Effector CD4-positive, alpha-beta T cell (primary cell): ENCODE results near the gene SBNO2.

ENCODE experiments used
- DNase-seq: peaks from one replicate; pipeline ENCODE4 v3.0.0-alpha.2; 2020

SBNO2 gene

DNA sequence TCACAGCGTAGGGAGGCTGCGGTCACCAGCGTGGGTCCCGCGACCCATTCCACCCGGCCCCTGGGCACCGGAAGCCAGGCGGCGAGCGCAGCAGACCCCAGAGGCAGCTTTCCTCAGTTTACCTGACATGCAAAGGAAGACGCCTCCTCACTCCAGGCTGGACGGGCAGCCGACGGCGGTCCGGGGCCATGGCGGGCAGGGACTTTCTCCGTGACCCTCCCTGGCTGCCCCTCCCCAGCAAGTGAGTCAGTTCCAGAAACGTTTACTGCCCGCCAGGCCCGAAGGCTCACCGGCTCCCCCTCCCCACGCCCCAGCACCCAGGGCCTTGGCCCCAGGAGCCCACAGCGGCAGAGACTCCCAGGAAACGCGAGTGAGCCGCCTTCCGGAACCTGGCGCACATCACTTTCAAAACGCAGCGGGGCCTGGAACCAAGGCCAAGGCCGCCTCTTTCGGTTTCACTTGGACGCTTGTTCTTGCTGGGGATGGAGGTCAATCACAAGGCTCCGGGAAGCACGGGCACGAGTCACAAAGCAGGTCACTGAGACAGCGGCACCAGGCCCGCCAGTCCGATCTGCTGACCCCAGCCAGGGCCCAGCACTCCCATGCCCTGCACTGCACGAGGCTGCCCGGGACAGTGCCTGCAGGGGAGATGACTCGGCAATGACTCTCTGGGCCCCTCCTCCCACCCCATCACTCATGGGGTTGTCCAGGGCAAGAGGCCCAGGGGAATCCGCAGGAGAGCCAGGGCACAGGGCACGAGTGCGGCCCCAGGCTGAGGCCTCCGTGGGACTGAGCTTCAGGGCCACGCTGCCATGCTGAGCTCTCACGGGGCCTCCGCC lies 5.3 kb downstream of the SBNO2 start:
- DNase-seq = no peak

DNA sequence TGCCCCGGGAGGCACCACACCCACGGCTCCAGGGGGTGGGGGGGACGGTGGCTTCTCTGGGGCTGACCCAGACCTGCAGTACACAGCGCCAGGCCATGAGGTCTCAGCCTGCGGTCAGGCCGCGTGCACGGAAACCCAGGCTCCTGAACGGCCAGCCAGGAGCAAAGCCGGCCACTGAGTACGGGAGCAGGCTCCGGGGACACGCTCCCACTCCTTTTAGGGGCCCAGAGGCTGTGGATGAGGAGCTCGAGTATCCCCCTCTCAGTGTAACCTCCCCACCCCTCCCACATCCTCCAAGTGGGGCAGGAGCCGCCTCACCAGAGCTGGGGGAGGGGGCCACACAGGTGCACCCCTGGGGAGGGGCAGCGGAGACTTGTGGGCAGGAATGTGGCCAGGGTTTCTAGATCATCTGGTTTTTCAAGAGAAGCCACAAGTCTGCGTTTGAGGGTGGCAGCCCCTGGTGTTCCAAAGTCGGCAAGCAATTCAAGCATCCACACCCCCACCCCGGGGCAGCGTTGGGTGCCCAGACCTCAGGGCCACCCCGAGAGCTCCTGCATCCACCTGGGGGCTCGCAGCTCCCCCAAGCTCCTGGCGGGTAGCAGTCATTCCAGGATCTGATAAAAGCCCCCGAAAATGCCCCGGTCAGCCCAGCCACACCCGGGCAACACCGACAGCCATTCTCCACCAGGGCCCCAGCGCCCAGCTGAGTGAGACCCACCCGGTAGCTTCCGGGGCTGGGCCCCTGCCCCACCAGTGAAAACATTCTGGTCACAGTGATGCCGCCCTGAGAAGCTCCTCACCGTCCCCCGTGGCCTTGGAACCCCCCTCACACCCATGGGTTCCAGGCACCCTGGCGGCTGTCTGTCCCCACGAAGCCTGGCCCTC lies 6.1 kb downstream of the SBNO2 start:
- DNase-seq = no peak

DNA sequence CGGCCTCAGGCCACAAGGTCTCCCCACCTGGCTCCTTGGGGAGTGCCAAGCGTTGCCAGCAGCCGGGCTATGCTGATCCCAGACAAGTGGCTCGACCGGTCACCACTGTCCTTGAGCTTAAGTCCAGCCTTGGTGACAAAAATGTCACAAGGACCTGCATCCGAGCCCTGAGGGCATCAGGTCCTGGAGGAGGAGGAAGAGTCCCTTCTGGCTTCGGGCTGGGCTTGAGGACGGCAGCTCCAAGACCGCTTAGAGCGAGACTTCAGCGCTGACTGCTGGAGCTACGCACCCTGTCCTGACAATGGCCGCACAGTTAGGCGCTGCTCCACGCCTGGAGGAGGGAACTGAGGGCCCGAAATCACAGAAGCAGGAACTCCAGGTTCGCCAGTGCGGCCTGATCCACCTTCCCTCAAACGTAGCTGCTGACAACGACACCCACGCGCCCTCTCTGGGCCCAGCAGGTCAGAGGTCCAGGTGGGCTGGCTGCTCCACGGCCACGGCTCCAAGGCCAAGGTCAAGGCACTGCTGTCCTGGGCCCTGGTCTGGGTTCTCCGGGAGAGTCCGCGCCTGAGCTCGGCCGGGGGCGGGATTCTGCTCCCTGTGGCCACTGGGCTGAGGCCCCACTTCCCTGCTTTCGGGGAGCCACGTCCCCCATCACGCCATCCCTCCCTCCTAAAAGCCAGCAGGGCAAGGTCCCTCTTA lies 7.0 kb downstream of the SBNO2 start:
- no peak for DNase-seq

DNA sequence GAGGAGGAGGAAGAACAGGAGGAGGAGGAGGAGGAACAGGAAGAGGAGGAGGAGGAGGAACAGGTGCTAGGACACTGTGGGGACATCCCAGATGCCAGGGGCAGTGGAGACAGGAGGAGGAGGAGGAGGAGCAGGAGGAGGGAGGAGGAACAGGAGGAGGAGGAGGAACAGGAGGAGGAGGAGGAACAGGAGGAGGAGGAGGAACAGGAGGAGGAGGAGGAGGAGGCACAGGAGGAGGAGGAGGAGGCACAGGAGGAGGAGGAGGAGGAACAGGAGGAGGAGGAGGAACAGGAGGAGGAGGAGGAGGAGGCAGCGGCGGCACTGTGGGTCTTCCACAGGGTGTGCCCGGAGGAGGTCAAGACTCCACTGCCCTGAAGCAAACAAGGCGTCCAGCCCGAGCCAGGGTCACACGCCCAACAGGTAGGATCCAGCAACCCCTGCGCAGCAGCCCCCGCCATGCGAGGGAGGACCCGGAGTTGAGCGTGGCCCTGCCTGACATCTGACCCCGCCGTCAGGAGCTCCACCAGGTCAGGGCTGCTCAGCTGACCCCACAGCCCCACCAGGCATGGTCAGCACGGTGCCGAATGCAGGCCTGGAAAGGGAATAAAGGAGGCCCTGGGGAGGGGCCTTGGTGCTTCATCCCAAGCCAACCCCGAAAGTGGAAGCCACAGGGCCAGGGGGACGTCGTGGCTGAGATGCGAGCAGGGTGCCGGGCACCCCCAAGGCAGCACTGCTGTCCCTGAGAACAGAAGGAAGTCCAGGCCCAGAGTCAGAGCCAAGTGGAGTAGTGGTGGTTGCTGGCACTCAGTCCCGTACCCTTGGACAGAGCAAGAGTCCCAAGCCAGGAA lies 9.2 kb downstream of the SBNO2 start:
- DNase-seq = no peak

DNA sequence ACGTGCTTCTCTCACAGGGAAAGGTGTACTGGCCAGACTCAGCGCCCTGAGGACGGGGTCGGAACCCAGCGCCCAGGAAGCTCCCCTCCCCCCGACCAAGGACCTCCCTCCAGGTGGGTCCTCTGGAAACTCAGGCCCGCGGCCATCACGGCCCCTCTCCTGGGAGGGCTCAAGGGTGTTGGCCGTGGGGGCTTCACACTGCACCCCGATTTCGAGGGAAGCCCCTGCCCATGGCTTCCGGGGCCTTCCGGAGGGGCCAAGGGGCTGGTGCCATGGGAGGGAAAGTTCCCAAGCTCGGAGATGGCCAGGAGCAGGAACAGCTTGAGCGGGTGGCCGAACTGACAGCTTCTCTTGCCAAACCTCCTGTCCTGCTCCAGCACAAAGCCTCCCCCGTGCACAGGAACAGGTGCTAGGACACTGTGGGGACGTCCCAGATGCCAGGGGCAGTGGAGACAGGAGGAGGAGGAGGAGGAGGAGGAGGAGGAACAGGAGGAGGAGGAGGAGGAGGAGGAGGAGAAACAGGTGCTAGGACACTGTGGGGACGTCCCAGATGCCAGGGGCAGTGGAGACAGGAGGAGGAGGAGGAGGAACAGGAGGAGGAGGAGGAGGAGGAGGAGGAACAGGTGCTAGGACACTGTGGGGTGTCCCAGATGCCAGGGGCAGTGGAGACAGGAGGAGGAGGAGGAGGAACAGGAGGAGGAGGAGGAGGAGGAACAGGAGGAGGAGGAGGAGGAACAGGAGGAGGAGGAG lies 10.0 kb downstream of the SBNO2 start:
- DNase-seq = no peak

DNA sequence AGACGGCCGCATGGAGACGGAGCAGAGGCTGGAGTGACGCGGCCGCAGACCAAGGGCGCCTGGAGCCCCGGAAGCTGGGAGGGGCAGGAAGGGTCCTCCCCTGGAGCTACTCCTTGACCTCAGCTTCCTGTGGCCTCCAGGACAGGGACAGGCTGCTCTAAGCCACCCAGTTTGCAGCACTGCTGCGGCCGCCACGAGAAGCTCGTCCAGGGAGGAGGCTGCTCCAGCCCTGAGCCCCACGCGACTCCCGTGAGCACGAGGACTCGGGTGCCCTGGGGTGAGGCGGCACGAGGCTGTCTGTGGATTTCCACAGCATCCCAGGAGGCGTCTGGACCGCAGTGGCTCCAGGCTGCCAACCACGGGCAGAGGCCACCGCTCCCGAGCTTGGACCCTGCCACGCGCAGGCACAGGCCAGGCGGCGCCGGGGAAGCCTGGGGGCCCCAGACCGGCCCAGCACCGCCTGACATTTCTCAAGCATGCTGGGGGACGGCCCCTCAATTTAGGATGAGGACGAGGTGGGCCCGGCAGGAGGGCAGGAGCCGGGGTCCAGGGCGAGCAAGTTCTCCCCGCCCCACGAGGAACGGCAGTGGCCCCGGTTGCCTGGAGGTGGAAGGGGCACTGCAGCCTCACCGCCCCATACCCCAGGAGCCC lies 10.7 kb downstream of the SBNO2 start:
- no peak for DNase-seq

DNA sequence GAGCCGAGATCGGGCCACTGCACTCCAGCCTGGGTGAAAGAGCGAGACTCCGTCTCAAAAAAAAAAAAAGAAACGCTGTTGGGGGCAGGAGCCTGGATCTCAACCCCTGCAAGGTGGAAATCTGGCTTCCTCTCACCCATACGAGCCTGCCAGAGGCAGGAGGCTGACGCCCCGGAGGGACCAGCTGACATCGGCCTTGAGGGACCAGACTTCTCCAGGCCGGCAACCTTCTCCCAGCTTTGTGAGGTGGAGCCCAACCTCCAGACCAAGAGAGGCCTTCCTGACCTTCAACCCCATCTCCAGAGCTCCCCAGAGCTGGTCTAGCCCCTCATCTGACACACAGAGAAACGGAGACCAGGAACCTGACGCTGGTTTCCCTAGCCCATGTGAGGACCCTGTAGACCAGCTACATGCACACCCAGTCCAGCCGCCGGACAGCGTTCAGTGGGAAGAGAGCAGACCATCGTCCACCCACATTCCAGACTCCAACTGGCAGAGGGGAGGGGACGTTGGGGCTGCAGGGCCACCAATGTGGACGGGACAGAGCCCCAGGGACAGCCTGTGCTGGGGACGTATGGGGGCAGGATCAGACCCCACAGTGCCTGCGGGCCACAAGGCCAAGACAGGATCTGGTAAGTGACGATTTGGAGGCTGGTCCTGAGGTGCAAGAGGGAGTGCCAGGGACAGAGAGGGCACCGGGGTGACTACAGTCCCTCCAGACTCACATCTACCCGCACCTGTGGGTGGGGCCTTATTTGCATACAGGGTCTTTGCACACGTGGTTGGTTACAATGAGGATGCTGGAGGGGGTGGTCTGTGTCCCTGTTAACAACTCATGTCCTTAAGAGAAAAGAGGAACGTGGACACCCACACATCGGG lies 11.4 kb downstream of the SBNO2 start:
- no peak for DNase-seq

DNA sequence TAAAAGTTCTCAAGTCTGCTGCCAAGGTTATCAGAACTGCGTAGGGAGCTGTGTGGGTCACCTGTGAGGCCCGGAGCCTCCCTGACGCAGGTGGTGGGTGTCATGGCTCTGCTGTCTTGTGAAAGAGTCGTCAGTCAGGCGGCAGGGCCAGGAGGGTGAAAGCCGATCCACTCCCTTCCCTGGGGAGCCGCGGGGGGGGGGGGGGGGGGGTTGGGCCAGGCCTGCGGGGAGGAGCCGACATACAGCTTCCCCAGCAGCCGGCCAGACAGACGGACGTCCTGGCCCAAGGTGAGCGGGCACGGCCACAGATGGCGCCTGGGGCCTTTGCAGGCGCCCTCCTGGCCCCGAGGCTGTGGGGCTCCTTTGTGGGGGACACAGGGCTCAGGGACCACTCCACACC lies 12.4 kb downstream of the SBNO2 start:
- DNase-seq = no peak

DNA sequence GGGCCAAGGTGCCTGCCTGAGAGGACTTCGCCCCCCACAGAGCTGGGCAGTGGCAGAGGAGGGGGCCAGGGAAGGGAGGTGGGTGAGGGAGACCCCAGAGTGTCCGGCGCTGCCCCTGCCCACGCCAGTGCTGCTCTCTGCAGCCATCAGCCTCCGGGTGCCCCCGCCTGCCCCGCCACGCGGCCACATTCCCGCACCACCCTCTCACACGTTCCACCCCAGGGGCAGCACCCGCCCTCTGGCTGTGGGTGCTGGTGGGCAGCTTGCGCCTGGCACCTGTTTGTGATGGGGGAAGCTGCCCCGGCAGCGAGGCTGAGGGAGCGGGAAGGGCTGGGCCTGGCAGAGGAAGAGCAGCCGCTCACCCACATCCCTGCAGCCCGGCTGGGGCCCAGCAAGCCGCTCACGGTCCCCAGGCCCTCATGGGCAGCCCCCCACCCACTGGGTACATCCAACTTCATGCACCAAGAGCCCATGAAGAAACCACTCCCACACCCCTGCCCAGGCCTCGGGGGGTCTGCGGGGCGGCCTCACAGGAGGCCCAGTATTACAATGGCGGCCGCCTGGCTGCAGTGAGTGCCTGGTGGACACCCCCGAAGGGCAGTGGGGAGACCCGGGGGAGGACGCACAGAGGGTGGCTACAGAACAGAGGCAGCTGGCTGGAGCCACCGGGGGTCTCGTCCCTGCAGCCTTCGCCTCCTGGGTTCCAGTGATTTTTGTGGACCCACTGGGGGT lies 14.0 kb downstream of the SBNO2 start:
- no peak for DNase-seq

DNA sequence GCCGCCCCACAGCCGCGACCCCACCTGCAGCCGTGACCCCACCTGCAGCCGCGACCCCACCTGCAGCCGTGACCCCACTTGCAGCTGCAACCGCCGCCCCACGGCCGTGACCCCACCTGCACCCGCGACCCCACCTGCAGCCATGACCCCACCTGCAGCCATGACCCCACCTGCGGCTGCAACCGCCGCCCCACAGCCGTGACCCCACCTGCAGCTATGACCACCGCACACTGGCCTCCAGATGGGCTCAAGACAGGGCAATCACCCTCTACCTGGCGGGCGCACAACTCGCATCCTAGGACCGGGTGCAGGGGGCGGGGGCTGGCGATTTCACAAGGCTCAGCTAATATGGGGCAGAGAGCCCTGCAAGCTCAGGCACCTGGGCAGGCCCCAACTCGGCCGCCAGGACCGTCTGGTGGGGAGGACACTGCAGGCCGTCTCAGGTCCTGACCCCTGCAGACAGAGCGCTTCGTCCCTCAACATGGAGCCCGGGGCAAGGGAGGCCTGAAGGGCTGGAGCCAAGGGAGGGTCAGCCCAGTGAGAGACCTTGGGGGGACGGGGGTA lies 15.1 kb downstream of the SBNO2 start:
- DNase-seq = no peak

DNA sequence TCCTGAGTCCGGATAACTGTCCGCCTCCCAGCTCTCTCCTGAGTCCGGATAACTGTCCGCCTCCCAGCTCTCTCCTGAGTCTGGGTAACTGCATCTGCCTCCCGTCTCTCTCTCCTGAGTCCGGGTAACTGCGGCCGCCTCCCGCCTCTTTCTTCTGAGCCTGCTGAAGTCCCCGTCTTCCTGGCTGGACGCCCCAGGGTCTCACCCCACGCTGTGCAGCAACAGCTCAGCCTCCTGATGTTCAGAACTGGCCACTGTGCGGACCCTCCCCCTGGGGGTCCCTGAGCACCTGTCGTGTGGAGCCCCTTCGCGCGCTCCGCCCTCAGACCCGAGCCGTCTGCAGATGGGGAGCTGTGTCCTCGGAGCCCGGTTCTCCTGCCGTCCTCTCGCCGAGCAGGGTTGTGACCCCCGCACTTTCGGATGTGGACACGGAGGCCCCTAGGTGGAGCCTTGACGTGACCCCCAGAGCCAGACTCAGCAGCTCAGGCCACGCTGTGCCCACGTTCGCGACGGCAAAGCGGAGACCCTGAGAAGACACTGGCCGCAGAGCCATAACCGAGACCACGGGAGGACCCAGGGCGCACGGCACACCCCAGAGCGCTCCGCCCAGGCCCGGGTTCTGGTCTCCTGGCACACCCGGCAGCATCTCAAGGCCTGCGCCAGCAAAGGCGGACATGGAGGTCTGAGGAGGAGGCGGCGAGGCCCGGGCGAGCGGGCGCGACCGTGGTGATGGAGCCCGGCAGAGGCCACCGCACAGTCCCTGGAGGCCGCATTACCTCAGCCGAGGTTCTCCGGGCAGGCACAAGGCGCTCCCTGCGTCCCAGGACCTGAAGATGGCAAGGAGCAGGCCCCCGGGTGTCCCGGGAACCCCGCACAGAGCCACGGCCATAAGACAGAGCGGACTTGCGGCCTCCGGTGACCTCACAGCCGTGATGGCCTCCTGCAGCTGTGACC lies 15.9 kb downstream of the SBNO2 start:
- no peak for DNase-seq

DNA sequence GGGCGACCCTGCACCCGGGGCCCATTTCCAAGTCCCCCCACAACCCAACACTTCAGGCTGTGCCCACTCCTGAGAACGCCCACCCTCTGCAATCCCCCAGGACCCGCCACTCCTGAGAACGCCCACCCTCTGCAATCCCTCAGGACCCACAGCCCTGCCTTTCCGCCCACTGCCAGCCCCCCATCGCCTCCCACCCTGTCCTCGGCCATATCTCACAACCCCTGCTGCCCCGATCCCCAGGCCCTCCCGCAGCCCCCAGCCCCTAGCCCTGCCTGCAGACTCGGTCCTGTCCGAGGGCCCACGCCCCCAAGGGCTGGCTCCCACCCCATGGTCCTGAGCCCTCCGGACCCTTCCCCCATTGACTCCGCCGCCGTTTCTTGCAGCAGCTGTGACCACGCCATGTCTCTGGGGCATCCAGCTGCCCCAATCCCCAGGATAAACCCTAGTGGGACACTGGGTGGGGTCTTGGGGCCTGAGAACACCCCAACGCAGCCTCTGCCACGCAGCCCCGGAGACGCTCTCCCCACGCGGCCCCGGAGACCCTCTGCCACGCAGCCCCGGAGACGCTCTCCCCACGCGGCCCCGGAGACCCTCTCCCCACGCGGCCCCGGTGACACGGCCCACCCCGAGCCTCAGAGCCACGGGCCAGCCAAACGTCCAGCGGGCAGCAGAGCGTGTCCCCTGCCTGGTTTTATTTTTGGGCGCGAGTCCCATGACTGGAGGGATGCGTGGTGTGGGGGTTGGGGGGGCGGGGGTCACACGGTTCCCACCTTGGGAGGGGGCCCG lies 17.0 kb downstream of the SBNO2 start:
- DNase-seq = no peak

DNA sequence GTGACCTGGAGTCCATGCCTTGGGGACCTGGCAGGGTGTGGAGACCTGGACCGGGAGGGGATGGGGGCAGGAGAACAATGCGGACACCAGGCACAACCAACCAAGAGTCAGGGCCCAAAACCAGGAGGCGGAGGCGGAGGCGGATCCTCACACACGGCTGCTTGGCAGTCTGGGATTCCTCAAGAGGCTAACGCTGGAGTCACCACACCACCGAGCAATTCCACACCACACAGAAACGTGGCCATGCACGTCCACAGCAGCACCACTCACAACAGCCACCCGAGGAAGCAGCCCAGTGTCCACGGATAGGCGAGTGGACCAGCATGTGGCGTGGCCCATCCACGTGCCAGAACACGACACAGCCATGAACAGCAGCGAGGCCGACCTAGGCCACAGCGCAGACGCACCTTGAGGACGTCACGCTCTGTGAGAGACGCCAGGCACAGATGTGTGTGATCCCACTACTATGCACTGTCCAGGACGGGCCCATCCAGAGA lies 17.7 kb downstream of the SBNO2 start:
- DNase-seq = no peak

DNA sequence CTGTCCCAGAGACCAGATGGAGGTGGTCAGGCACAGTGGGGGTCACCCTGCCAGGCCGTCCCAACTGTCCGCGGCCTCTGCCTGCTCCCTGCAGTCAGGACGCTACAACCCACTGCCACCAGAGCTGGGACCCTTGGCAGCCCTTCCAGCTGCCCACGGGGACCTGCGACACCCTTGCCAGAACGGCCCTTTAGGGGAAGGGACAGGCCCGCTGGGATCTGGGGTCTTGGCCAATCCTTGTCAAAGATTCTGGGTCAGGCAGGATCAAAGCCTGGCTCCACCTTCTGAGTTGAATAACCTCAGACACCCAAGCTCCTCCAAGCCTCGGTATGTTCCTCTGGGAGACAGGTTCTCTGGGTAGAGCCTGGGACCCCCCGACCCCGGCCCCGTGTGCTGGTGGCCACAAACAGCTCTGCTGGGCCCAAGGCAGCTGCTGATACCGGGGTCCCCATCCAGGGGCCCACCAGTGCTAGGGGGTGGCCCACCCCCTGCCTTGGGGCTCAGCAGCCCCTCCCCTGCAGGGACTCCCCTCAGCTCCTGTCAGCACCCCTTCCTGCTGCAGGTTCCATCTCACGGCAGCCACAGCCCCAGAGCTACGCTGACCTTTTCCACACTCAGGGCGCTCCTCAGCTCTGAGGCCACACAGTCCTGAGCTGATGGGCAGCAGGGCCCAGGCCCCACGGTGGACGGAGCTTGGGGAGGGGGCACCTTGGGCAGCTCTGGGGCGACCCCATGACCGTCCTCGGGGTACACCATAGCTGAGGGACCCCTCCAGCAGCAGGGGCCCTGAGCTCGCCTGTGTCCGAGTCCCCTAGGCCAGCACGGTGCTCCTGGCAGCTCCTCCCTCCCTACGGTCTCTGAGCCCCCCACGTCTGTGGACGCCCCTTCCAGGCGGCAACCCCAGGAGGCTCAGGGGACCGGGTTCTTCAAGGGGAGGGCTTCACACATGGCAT lies 18.4 kb downstream of the SBNO2 start:
- no peak for DNase-seq

DNA sequence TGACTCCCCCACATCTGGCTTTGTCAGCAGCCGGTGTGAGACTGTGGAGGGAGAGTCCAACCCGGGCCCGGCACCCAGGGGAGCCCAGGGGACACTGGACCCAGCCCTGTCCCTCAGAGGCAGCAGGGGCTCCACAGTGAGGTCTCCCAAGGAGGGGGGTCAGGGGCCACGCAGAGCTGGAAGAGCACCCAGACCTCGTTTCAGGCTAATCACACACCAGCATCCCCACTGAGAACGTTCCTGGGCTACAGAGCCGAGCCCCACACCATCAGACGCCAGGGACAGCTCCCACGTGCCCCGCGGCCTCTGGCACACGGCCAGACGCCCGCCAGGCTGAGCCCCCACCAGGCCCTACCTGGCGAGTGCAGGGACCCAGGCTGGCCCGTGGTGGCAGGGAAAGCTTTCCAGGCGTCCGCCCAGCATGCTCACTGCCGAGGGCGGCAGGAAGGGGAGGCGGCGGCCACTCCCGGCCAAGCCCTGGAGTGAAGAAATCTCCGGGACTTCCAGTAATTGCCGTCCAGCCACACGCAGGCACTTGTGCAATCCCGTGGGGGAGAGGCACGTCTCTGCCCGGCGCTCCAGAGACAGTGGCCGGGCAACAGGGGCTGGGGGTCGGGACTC lies 19.2 kb downstream of the SBNO2 start:
- DNase-seq = no peak
